Stimulated activated naive B cell treated with anti-CD40 and anti-IgM and Interleukin-4, amounts not matched to agents 10 μg/mL and 1 μg/mL and 100 μg/mL, for 72 hours (primary cell): Measurements from ENCODE around the gene FRRS1L.

ENCODE experiments used
- ATAC-seq, 2 donors: fragments of 150-1000 bp; cut with Tn5 transposase; replicated peaks; 2 replicates each; pipeline ENCODE4 v1.10.0; 2021; ENCODE audit warnings: moderate library complexity in 1 of 2
- DNase-seq: peaks from one replicate; pipeline ENCODE4 v3.0.0; 2021
- H3K27ac Mint-ChIP-seq: one replicate; pipeline ENCODE4 v1.8.0; 2022; ENCODE audit warnings: mild to moderate bottlenecking, mixed read lengths
- H3K27me3 Mint-ChIP-seq, 2 donors: one replicate each; pipeline ENCODE4 v1.8.0; 2022; ENCODE audit warnings: mixed read lengths in 2 of 2
- H3K36me3 Mint-ChIP-seq, 2 donors: one replicate each; pipeline ENCODE4 v1.8.0; 2022; ENCODE audit warnings: mixed read lengths in 2 of 2, mild to moderate bottlenecking in 1 of 2
- H3K4me1 Mint-ChIP-seq, 2 donors: one replicate each; pipeline ENCODE4 v1.8.0; 2022; ENCODE audit warnings: mixed read lengths in 2 of 2, mild to moderate bottlenecking in 1 of 2
- H3K4me3 Mint-ChIP-seq, 2 donors: one replicate each; pipeline ENCODE4 v1.8.0; 2022; ENCODE audit warnings: mild to moderate bottlenecking in 2 of 2, mixed read lengths in 2 of 2, moderate library complexity in 1 of 2
- H3K9me3 Mint-ChIP-seq, 2 donors: one replicate each; pipeline ENCODE4 v1.8.0; 2022; ENCODE audit warnings: mixed read lengths in 2 of 2, mild to moderate bottlenecking in 1 of 2

The FRRS1L gene

GRCh38 chr9:109094268-109094667 lies 72.8 kb downstream of the FRRS1L start:
- peaks cover 31 to 48% of the 10 kb centered on the region in 2 donors for H3K36me3 Mint-ChIP-seq
- H3K4me3 Mint-ChIP-seq: no peak overlapping the region
- no peaks in the 10 kb centered on the region for H3K27me3 Mint-ChIP-seq
- H3K27ac Mint-ChIP-seq: no peak overlapping the region
- ATAC-seq (no peak), DNase-seq (no peak)
- no peaks in the 10 kb centered on the region for H3K9me3 Mint-ChIP-seq
- peaks cover 30 to 37% of the 10 kb centered on the region in 2 donors for H3K4me1 Mint-ChIP-seq

- Mint-ChIP-seq H3K9me3 (no peaks in the 10 kb centered on the region), H3K36me3 (peaks cover 31 to 53% of the 10 kb centered on the region in 2 donors), H3K27me3 (no peaks in the 10 kb centered on the region), H3K4me3 (no peak overlapping the region), H3K4me1 (peaks cover 21 to 22% of the 10 kb centered on the region in 2 donors), H3K27ac (no peak overlapping the region)
- ATAC-seq: no peak
- DNase-seq: no peak
These were observed 74.5 kb downstream of the FRRS1L start for GRCh38 chr9:109092587-109092986.

GRCh38 chr9:109092051-109092580 lies 74.9 kb downstream of the FRRS1L start:
- no peaks in the 10 kb centered on the region for H3K9me3 Mint-ChIP-seq
- DNase-seq (no peak), ATAC-seq (peak; percentile 14 to 57)
- no peak overlapping the region for H3K4me3 Mint-ChIP-seq
- peaks cover 31 to 53% of the 10 kb centered on the region in 2 donors for H3K36me3 Mint-ChIP-seq
- no peaks in the 10 kb centered on the region for H3K27me3 Mint-ChIP-seq
- peaks cover 21 to 22% of the 10 kb centered on the region in 2 donors for H3K4me1 Mint-ChIP-seq
- no peak overlapping the region for H3K27ac Mint-ChIP-seq

GRCh38 chr9:109088221-109088620 lies 78.8 kb downstream of the FRRS1L start:
- Mint-ChIP-seq H3K9me3 (no peaks in the 10 kb centered on the region), H3K36me3 (peaks cover 24 to 45% of the 10 kb centered on the region in 2 donors), H3K27me3 (no peaks in the 10 kb centered on the region), H3K4me3 (no peak overlapping the region), H3K27ac (no peak overlapping the region), H3K4me1 (peaks cover 19 to 26% of the 10 kb centered on the region in 2 donors)
- DNase-seq (no peak), ATAC-seq (no peak)

- ATAC-seq (no peak), DNase-seq (no peak)
- no peak overlapping the region for H3K27ac Mint-ChIP-seq
- no peaks in the 10 kb centered on the region for H3K9me3 Mint-ChIP-seq
- peaks cover 18 to 23% of the 10 kb centered on the region in 2 donors for H3K4me1 Mint-ChIP-seq
- H3K27me3 Mint-ChIP-seq: no peaks in the 10 kb centered on the region
- no peak overlapping the region for H3K4me3 Mint-ChIP-seq
- peaks cover 23 to 46% of the 10 kb centered on the region in 2 donors for H3K36me3 Mint-ChIP-seq
These were observed 79.3 kb downstream of the FRRS1L start for GRCh38 chr9:109087795-109088194.

GRCh38 chr9:109086221-109086620 lies 80.8 kb downstream of the FRRS1L start:
- ATAC-seq: peak; percentile 96 to 97
- H3K36me3 Mint-ChIP-seq: peaks cover 16 to 47% of the 10 kb centered on the region in 2 donors
- H3K4me3 Mint-ChIP-seq: no peak overlapping the region
- H3K27me3 Mint-ChIP-seq: no peaks in the 10 kb centered on the region
- no peaks in the 10 kb centered on the region for H3K9me3 Mint-ChIP-seq
- no peak overlapping the region for H3K27ac Mint-ChIP-seq
- no peak for DNase-seq
- peaks cover 12 to 13% of the 10 kb centered on the region in 2 donors for H3K4me1 Mint-ChIP-seq

GRCh38 chr9:109085510-109085909 lies 81.5 kb downstream of the FRRS1L start:
- ATAC-seq (no peak), DNase-seq (no peak)
- peaks cover 11 to 42% of the 10 kb centered on the region in 2 donors for H3K36me3 Mint-ChIP-seq
- no peaks in the 10 kb centered on the region for H3K9me3 Mint-ChIP-seq
- no peaks in the 10 kb centered on the region for H3K27me3 Mint-ChIP-seq
- no peak overlapping the region for H3K27ac Mint-ChIP-seq
- H3K4me3 Mint-ChIP-seq: no peak overlapping the region
- H3K4me1 Mint-ChIP-seq: peaks cover 12 to 13% of the 10 kb centered on the region in 2 donors

- H3K4me3 Mint-ChIP-seq: no peak overlapping the region
- H3K27ac Mint-ChIP-seq: no peak overlapping the region
These were observed 83.1 kb downstream of the FRRS1L start for GRCh38 chr9:109083813-109084405.

GRCh38 chr9:109083141-109083540 lies 83.9 kb downstream of the FRRS1L start:
- Mint-ChIP-seq H3K4me1 (peaks cover 12% of the 10 kb centered on the region in 2 donors), H3K4me3 (no peak overlapping the region), H3K27ac (no peak overlapping the region), H3K9me3 (no peaks in the 10 kb centered on the region), H3K36me3 (peaks cover 23 to 54% of the 10 kb centered on the region in 2 donors), H3K27me3 (no peaks in the 10 kb centered on the region)
- DNase-seq: no peak
- no peak for ATAC-seq

More at GRCh38 chr9:109083813-109084405, 83.1 kb downstream of the FRRS1L start:
- Mint-ChIP-seq H3K27me3 (no peaks in the 10 kb centered on the region), H3K4me1 (peaks cover 12 to 13% of the 10 kb centered on the region in 2 donors), H3K9me3 (no peaks in the 10 kb centered on the region), H3K36me3 (peaks cover 17 to 51% of the 10 kb centered on the region in 2 donors)
- ATAC-seq (no peak), DNase-seq (no peak)

- no peak for ATAC-seq
- Mint-ChIP-seq H3K4me3 (no peak overlapping the region), H3K27me3 (no peaks in the 10 kb centered on the region), H3K4me1 (peaks cover 8 to 12% of the 10 kb centered on the region in 2 donors), H3K27ac (no peak overlapping the region), H3K36me3 (peaks cover 26 to 51% of the 10 kb centered on the region in 2 donors), H3K9me3 (no peaks in the 10 kb centered on the region)
- DNase-seq: no peak
These were observed 84.9 kb downstream of the FRRS1L start for GRCh38 chr9:109082091-109082620.
